ENCODE measurements around the gene HAPLN1. TPM values are rescaled to one million over a fixed set of nuclear protein-coding genes. Genes with fewer than 3 reads are reported as not detected.

HAPLN1 gene
- total RNA-seq, 1 experiment from 2014 or later, result not detected

DNA sequence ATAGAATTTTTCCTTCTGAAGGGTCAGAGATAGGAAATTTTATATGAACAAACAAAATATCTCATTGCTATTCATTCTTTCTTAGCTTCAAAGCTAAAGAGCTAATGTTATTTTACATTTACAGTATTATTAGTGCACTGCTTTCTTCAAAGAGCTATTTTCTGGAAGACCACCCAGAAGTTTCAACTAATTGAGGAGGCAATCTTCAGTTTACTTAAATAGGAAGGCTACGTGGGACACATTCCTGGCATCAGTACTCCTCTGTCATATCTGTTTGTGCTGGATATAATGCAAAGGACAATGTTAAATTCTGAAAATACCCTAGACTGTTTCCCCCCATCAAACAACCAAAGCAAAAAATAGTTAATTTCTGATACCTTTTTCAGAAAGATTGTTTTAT, 30.8 kb downstream of the HAPLN1 start:
- Mint-ChIP-seq H3K9me3 (ENCODE audit: low read depth, unreplicated experiment) (no peaks in the 10 kb centered on the region), H3K36me3 (ENCODE audit: insufficient read depth, unreplicated experiment) (no peaks in the 10 kb centered on the region), H3K27me3 (ENCODE audit: unreplicated experiment) (no peaks in the 10 kb centered on the region), H3K27ac (ENCODE audit: unreplicated experiment) (no peak overlapping the region), H3K4me3 (ENCODE audit: low read depth, unreplicated experiment) (no peak overlapping the region), H3K4me1 (ENCODE audit: low read depth, unreplicated experiment) (no peaks in the 10 kb centered on the region)
- CTCF ChIA-PET, result no interaction called here
- TF ChIP-seq, protein P1, sequence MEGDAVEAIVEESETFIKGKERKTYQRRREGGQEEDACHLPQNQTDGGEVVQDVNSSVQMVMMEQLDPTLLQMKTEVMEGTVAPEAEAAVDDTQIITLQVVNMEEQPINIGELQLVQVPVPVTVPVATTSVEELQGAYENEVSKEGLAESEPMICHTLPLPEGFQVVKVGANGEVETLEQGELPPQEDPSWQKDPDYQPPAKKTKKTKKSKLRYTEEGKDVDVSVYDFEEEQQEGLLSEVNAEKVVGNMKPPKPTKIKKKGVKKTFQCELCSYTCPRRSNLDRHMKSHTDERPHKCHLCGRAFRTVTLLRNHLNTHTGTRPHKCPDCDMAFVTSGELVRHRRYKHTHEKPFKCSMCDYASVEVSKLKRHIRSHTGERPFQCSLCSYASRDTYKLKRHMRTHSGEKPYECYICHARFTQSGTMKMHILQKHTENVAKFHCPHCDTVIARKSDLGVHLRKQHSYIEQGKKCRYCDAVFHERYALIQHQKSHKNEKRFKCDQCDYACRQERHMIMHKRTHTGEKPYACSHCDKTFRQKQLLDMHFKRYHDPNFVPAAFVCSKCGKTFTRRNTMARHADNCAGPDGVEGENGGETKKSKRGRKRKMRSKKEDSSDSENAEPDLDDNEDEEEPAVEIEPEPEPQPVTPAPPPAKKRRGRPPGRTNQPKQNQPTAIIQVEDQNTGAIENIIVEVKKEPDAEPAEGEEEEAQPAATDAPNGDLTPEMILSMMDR (IDR thresholded peaks at IDR 0.05; ENCODE audit: unreplicated experiment), result no peak
- no TSS peak for BruUV-seq (replicated peaks)
- intact Hi-C loops (cut with micrococcal nuclease; ENCODE audit: unreplicated experiment), result no loop called here
- DNase-seq, result no peak

DNA sequence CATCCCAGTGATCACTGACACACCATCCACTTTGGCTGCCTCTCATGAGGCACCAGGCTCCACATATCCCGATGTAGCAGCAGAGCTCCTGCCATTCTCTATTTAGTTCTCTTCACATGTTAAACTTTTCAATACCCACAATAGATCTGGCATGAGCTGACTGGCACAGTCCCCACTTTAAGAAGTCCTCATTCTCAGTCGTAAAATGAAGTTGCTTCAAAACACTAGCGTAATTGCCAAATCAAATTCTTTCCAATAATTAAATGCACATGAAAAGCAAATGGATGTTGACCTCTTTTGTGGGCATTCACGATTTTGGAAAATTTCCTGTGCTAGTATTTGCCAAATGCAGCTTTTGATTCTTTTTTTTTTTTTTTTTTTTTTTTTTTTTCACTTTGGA, 32.4 kb downstream of the HAPLN1 start:
- no peak overlapping the region for H3K27ac Mint-ChIP-seq (ENCODE audit: unreplicated experiment)
- intact Hi-C loops (cut with micrococcal nuclease; ENCODE audit: unreplicated experiment), result no loop called here
- H3K4me1 Mint-ChIP-seq (ENCODE audit: low read depth, unreplicated experiment), result no peaks in the 10 kb centered on the region
- no TSS peak for BruUV-seq (replicated peaks)
- no peaks in the 10 kb centered on the region for H3K27me3 Mint-ChIP-seq (ENCODE audit: unreplicated experiment)
- no peak for DNase-seq
- no peaks in the 10 kb centered on the region for H3K36me3 Mint-ChIP-seq (ENCODE audit: insufficient read depth, unreplicated experiment)
- CTCF ChIA-PET, result interaction anchor here (0.6 kb wide), 1 partner anchor 20 kb away, joined by 4 read pairs; no protein-coding TSS in a partner anchor
- TF ChIP-seq, protein P1 (IDR thresholded peaks at IDR 0.05; ENCODE audit: unreplicated experiment), result no peak
- no peak overlapping the region for H3K4me3 Mint-ChIP-seq (ENCODE audit: low read depth, unreplicated experiment)
- no peaks in the 10 kb centered on the region for H3K9me3 Mint-ChIP-seq (ENCODE audit: low read depth, unreplicated experiment)

DNA sequence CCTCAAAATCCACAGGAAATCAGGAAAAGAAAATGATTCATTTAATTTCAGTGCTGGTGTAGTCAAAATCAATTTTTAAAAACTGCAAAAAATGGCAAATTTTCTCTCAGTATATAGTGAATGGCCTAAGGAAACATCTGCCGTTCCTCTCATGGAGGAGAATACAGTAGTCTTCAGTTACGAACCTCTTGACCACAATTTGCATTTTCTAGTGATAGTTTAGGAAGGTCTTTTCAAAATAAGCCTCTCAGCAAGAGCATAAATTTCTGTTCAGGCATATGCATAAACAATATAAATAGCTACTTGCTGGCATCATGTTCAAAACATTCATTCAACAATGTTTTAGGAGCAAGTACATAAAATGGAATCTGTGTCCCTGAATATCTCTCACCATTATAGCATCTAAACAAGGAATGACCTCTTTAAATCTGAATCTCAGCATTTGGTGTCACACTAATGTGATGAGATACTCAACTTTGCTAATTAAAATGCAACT, 33.5 kb downstream of the HAPLN1 start:
- Mint-ChIP-seq H3K27ac (ENCODE audit: unreplicated experiment) (no peak overlapping the region), H3K27me3 (ENCODE audit: unreplicated experiment) (no peaks in the 10 kb centered on the region), H3K36me3 (ENCODE audit: insufficient read depth, unreplicated experiment) (no peaks in the 10 kb centered on the region), H3K9me3 (ENCODE audit: low read depth, unreplicated experiment) (no peaks in the 10 kb centered on the region), H3K4me3 (ENCODE audit: low read depth, unreplicated experiment) (no peak overlapping the region), H3K4me1 (ENCODE audit: low read depth, unreplicated experiment) (no peaks in the 10 kb centered on the region)
- no peak for DNase-seq
- BruUV-seq (replicated peaks), result no TSS peak
- CTCF ChIA-PET, result interaction anchor here (0.6 kb wide), 1 partner anchor 698 kb away, joined by 6 read pairs; no protein-coding TSS in a partner anchor
- intact Hi-C loops (cut with micrococcal nuclease; ENCODE audit: unreplicated experiment), result no loop called here
- TF ChIP-seq, protein P1 (IDR thresholded peaks at IDR 0.05; ENCODE audit: unreplicated experiment), result no peak

DNA sequence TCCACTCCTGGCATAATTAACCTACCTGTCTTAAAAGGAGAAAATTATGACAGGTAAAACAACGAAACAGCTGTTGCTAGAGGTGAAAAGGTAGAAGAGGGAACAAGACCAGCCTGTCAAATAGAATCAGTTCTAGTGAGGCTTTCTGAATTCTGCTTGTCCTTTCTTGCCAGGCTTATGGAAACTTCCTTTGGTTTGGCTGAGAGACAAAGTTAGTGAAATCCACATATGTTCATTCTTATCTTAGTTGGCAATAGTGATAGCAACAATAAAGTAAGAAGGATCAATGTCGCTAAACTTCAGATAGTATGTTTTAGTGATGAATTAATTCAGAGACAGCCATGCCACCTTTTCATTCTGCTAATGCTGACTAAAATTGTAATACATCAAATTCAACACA, 34.4 kb downstream of the HAPLN1 start:
- DNase-seq, result no peak
- Mint-ChIP-seq H3K4me3 (ENCODE audit: low read depth, unreplicated experiment) (no peak overlapping the region), H3K4me1 (ENCODE audit: low read depth, unreplicated experiment) (no peaks in the 10 kb centered on the region), H3K9me3 (ENCODE audit: low read depth, unreplicated experiment) (no peaks in the 10 kb centered on the region), H3K27ac (ENCODE audit: unreplicated experiment) (no peak overlapping the region), H3K27me3 (ENCODE audit: unreplicated experiment) (no peaks in the 10 kb centered on the region), H3K36me3 (ENCODE audit: insufficient read depth, unreplicated experiment) (no peaks in the 10 kb centered on the region)
- CTCF ChIA-PET, result no interaction called here
- TF ChIP-seq, protein P1 (IDR thresholded peaks at IDR 0.05; ENCODE audit: unreplicated experiment), result no peak
- intact Hi-C loops (cut with micrococcal nuclease; ENCODE audit: unreplicated experiment), result no loop called here
- BruUV-seq (replicated peaks), result no TSS peak

All from Calu3 (cell line).